Type B pancreatic cell (in vitro differentiated cells): ENCODE data around the gene ZMYND19. TPM values are rescaled to one million over a fixed set of nuclear protein-coding genes. Genes with fewer than 3 reads are reported as not detected.
A peak's percentile ranks its signal among the peaks of the same experiment; 100 is the strongest.

ENCODE experiments used
- DNase-seq: peaks from one replicate; pipeline ENCODE4 v3.0.0; 2021; ENCODE audit warnings: mixed read lengths; ENCODE audit not compliant: unreplicated experiment; ENCODE audit errors: extremely low spot score
- H3K27ac Mint-ChIP-seq: 2 replicates; pipeline ENCODE4 v1.8.0; 2021; ENCODE audit warnings: mild to moderate bottlenecking, mixed read lengths
- H3K27me3 Mint-ChIP-seq: 2 replicates; pipeline ENCODE4 v1.8.0; 2021; ENCODE audit warnings: mixed read lengths
- H3K36me3 Mint-ChIP-seq: 2 replicates; pipeline ENCODE4 v1.8.0; 2021; ENCODE audit warnings: mixed read lengths
- H3K4me1 Mint-ChIP-seq: one replicate; pipeline ENCODE4 v1.8.0; 2021; ENCODE audit warnings: mixed read lengths; ENCODE audit not compliant: unreplicated experiment
- H3K4me3 Mint-ChIP-seq: 2 replicates; pipeline ENCODE4 v1.8.0; 2021; ENCODE audit warnings: mild to moderate bottlenecking, mixed read lengths
- H3K9me3 Mint-ChIP-seq: 2 replicates; pipeline ENCODE4 v1.8.0; 2021; ENCODE audit warnings: mixed read lengths
- CTCF ChIP-seq: fragments of 200-600 bp; sonication (generic); conservative IDR thresholded peaks from 2 replicates; pipeline ENCODE4 v1.5.0; 2021; ENCODE audit warnings: antibody characterized with exemption, mild to moderate bottlenecking
- total RNA-seq: library from RNA; stranded (reverse); gene quantifications from 2 replicates; pipeline ENCODE4 v1.2.1, GENCODE V29; 2021; ENCODE audit warnings: low replicate concordance

ZMYND19 gene
- total RNA-seq, 1 donor from 2014 or later, result 45.3 TPM

DNA sequence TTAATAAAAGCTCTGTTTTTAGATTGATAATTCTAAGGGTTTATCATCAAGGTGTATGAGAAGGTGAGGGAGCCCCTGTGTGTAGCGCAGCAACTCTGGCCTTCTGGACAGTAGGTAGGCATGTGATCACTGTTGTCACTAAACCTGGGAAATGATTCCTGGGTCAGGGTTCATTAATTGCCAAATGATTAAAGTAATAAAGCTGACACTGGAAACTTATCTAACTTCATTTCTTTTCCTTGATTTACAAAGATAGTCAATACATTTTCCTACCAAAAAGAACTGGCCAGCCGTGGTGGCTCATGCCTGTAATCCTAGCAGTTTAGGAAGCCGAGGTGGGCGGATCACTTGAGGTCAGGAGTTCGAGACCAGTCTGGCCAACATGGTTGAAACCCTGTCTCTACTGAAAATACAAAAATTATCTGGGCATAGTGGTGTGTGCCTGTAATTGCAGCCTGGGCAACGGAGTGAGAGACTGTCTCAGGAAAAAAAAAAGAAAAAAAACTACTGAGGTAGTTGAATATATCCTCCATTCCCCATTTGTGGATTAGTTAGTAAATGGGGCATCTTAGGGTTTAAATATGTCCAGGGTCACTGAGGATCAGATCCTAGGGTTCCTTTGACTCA is 30.9 kb upstream of the ZMYND19 start:
- no peaks in the 10 kb centered on the region for H3K27me3 Mint-ChIP-seq
- peaks cover 17% of the 10 kb centered on the region for H3K36me3 Mint-ChIP-seq
- H3K27ac Mint-ChIP-seq, result peak overlapping the region; percentile 55
- H3K4me1 Mint-ChIP-seq, result peaks cover 31% of the 10 kb centered on the region
- H3K4me3 Mint-ChIP-seq, result peak overlapping the region; percentile 75
- DNase-seq, result no peak
- TF ChIP-seq CTCF, result peak; percentile 71
- no peaks in the 10 kb centered on the region for H3K9me3 Mint-ChIP-seq

DNA sequence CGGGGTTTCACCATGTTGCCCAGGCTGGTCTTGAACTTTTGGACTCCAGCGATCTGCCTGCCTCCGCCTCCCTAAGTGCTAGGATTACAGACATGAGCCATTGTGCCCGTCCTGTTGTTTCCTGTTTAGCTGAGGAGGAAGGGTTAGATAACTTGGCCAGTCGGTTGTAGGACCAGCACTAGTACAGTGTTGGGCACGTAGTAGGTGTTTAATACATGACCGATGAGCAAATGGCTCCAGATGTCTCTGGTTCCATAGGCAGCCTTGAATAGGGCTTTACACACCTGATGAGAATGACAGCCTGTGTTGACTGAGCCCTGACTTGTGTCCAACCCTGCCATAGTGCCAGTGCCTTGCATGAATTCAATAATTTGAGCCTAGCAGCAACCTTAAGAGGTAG is 30.3 kb upstream of the ZMYND19 start:
- peaks cover 16% of the 10 kb centered on the region for H3K36me3 Mint-ChIP-seq
- no peaks in the 10 kb centered on the region for H3K9me3 Mint-ChIP-seq
- TF ChIP-seq CTCF, result no peak
- peak overlapping the region; percentile 75 for H3K4me3 Mint-ChIP-seq
- H3K4me1 Mint-ChIP-seq, result peaks cover 31% of the 10 kb centered on the region
- no peak for DNase-seq
- peak overlapping the region; percentile 55 for H3K27ac Mint-ChIP-seq
- H3K27me3 Mint-ChIP-seq, result no peaks in the 10 kb centered on the region

GRCh38 chr9:137620048-137620405 is 29.7 kb upstream of the ZMYND19 start:
- H3K36me3 Mint-ChIP-seq, result peaks cover 10% of the 10 kb centered on the region
- peak overlapping the region; percentile 94 for H3K4me3 Mint-ChIP-seq
- DNase-seq, result no peak
- no peaks in the 10 kb centered on the region for H3K27me3 Mint-ChIP-seq
- no peak for TF ChIP-seq CTCF
- peak overlapping the region; percentile 95 for H3K27ac Mint-ChIP-seq
- H3K4me1 Mint-ChIP-seq, result peaks cover 31% of the 10 kb centered on the region
- no peaks in the 10 kb centered on the region for H3K9me3 Mint-ChIP-seq

GRCh38 chr9:137619240-137620047 is 29.1 kb upstream of the ZMYND19 start:
- H3K27ac Mint-ChIP-seq, result peak overlapping the region; percentile 95
- H3K4me3 Mint-ChIP-seq, result peak overlapping the region; percentile 94
- TF ChIP-seq CTCF, result no peak
- DNase-seq, result no peak
- H3K9me3 Mint-ChIP-seq, result no peaks in the 10 kb centered on the region
- peaks cover 10% of the 10 kb centered on the region for H3K36me3 Mint-ChIP-seq
- H3K27me3 Mint-ChIP-seq, result no peaks in the 10 kb centered on the region
- H3K4me1 Mint-ChIP-seq, result peaks cover 31% of the 10 kb centered on the region

- peaks cover 31% of the 10 kb centered on the region for H3K4me1 Mint-ChIP-seq
- H3K27ac Mint-ChIP-seq, result peak within 1 kb of the TSS; percentile 95
- TF ChIP-seq CTCF, result no peak
- H3K27me3 Mint-ChIP-seq, result no peaks in the 10 kb centered on the region
- H3K36me3 Mint-ChIP-seq, result peaks cover 5% of the 10 kb centered on the region
- peak within 1 kb of the TSS; percentile 94 for H3K4me3 Mint-ChIP-seq
- DNase-seq, result peak; percentile 97
- no peaks in the 10 kb centered on the region for H3K9me3 Mint-ChIP-seq
Observed at GRCh38 chr9:137618105-137619067, 28.1 kb upstream of the ZMYND19 start, which contains the start of gene EHMT1. Gene EHMT1, plus strand, starts transcription at chr9:137619005. Its CDS starts 24 bp downstream, at chr9:137619029.
